Endodermal cell (in vitro differentiated cells): ENCODE data around the gene IRF9. TPM values are rescaled to one million over a fixed set of nuclear protein-coding genes. Genes with fewer than 3 reads are reported as not detected.

Experiments
- DNase-seq: peaks from one replicate; pipeline ENCODE4 v3.0.0-alpha.2; 2017
- H3K27ac ChIP-seq: 2 replicates; pipeline ENCODE4 v1.5.1; 2013; ENCODE audit warnings: mild to moderate bottlenecking, low read depth, low read length, moderate library complexity
- H3K27me3 ChIP-seq: 2 replicates; pipeline ENCODE4 v1.6.1; 2013; ENCODE audit warnings: mild to moderate bottlenecking, low read length, moderate library complexity; ENCODE audit not compliant: insufficient read depth, control insufficient read depth, poor library complexity, severe bottlenecking
- H3K36me3 ChIP-seq: 2 replicates; pipeline ENCODE4 v1.7.0; 2013; ENCODE audit warnings: mild to moderate bottlenecking, low read length, moderate library complexity; ENCODE audit not compliant: control insufficient read depth, insufficient read depth
- H3K4me1 ChIP-seq: one replicate; pipeline ENCODE4 v1.7.0; 2013; ENCODE audit warnings: low read length; ENCODE audit not compliant: control insufficient read depth, insufficient read depth
- H3K4me3 ChIP-seq: 2 replicates; pipeline ENCODE4 v1.5.1; 2013; ENCODE audit warnings: mild to moderate bottlenecking, low read length, moderate library complexity
- H3K9ac ChIP-seq: 2 replicates; pipeline ENCODE4 v1.6.1; 2013; ENCODE audit warnings: mild to moderate bottlenecking, low read length, moderate library complexity; ENCODE audit not compliant: poor library complexity, severe bottlenecking; ENCODE audit errors: extremely low read depth
- H3K9me3 ChIP-seq: 2 replicates; pipeline ENCODE4 v1.6.1; 2013; ENCODE audit warnings: mild to moderate bottlenecking, low read length, moderate library complexity; ENCODE audit not compliant: control insufficient read depth
- H3K27ac Mint-ChIP-seq: 2 replicates; pipeline ENCODE4 v1.8.0; 2020; ENCODE audit warnings: mixed read lengths
- H3K27me3 Mint-ChIP-seq: 2 replicates; pipeline ENCODE4 v1.8.0; 2021; ENCODE audit warnings: mild to moderate bottlenecking, mixed read lengths; ENCODE audit not compliant: insufficient read depth
- H3K36me3 Mint-ChIP-seq: 2 replicates; pipeline ENCODE4 v1.8.0; 2020; ENCODE audit warnings: low read depth, mixed read lengths
- H3K4me1 Mint-ChIP-seq: 2 replicates; pipeline ENCODE4 v1.8.0; 2020; ENCODE audit warnings: mixed read lengths
- H3K4me3 Mint-ChIP-seq: 2 replicates; pipeline ENCODE4 v1.8.0; 2020; ENCODE audit warnings: mild to moderate bottlenecking, moderate library complexity, mixed read lengths
- H3K9me3 Mint-ChIP-seq: 2 replicates; pipeline ENCODE4 v1.8.0; 2020; ENCODE audit warnings: mild to moderate bottlenecking, mixed read lengths
- CTCF ChIP-seq: fragments of 200-600 bp; sonication (generic); conservative IDR thresholded peaks from 2 replicates; pipeline ENCODE4 v1.5.0; 2021; ENCODE audit warnings: antibody characterized with exemption, mild to moderate bottlenecking
- WGBS, 2 experiments: methylation state at CpG; one replicate each; pipeline versions ENCODE4 v1.1.5 to v1.1.7; 2013; ENCODE audit warnings: missing lambda C conversion rate in 2 of 2, mixed read lengths in 1 of 2; ENCODE audit not compliant: insufficient coverage in 1 of 2, insufficient read length in 1 of 2; 5-methylcytosine and 5-hydroxymethylcytosine counted together
- total RNA-seq, 2 donors: library from RNA; stranded (reverse); fragmentation: NEBNext Ultra II Directional in 1 of 2; extraction: Animal tissue kit (Norgen Biotek cat#: 25700) in 1 of 2; gene quantifications; 2 replicates in 1 of 2; 3 replicates in 1 of 2; pipeline ENCODE4 v1.2.1, GENCODE V29; 2021

Gene IRF9
- total RNA-seq, 2 donors from 2014 or later = 13.6 to 26.9 TPM

- Histone ChIP-seq H3K27ac (no peak overlapping the region), H3K36me3 (peaks cover 54% of the 10 kb centered on the region), H3K9ac (no peak overlapping the region), H3K9me3 (no peaks in the 10 kb centered on the region), H3K27me3 (no peaks in the 10 kb centered on the region), H3K4me3 (no peak overlapping the region), H3K4me1 (peaks cover 6% of the 10 kb centered on the region)
- Mint-ChIP-seq H3K27ac (no peak overlapping the region), H3K27me3 (no peaks in the 10 kb centered on the region), H3K36me3 (peaks cover 62% of the 10 kb centered on the region), H3K4me3 (no peak overlapping the region), H3K4me1 (peaks cover 10% of the 10 kb centered on the region), H3K9me3 (no peaks in the 10 kb centered on the region)
- 94 to 95% methylated on average over 10 to 12 of the region's 12 CpGs for WGBS, 2 experiments
- DNase-seq = no peak
- TF ChIP-seq CTCF = no peak
Measured at GRCh38 chr14:24157331-24157730, 3.7 kb upstream of the IRF9 start.

GRCh38 chr14:24159777-24160498 lies 1.1 kb upstream of the IRF9 start:
- H3K27me3 Mint-ChIP-seq = no peaks in the 10 kb centered on the region
- DNase-seq = no peak
- peaks cover 63% of the 10 kb centered on the region for H3K36me3 Mint-ChIP-seq
- Histone ChIP-seq H3K36me3 (peaks cover 61% of the 10 kb centered on the region), H3K27me3 (no peaks in the 10 kb centered on the region), H3K4me3 (no peak overlapping the region), H3K9ac (no peak overlapping the region), H3K9me3 (no peaks in the 10 kb centered on the region), H3K4me1 (peaks cover 6% of the 10 kb centered on the region), H3K27ac (no peak overlapping the region)
- no peak for TF ChIP-seq CTCF
- no peak overlapping the region for H3K4me3 Mint-ChIP-seq
- H3K9me3 Mint-ChIP-seq = no peaks in the 10 kb centered on the region
- H3K4me1 Mint-ChIP-seq = peaks cover 10% of the 10 kb centered on the region
- WGBS, 2 experiments = 95 to 100% methylated on average over 3 to 11 of the region's 11 CpGs
- no peak overlapping the region for H3K27ac Mint-ChIP-seq

- Mint-ChIP-seq H3K4me3 (no peak overlapping the region), H3K4me1 (peaks cover 10% of the 10 kb centered on the region), H3K36me3 (peaks cover 59% of the 10 kb centered on the region), H3K9me3 (no peaks in the 10 kb centered on the region), H3K27ac (no peak overlapping the region), H3K27me3 (no peaks in the 10 kb centered on the region)
- no peak for TF ChIP-seq CTCF
- H3K27me3 ChIP-seq = no peaks in the 10 kb centered on the region
- 98% methylated on average over 4 of the region's 4 CpGs; no CpG with 5 or more reads in 1 of the 2 experiments for WGBS, 2 experiments
- peaks cover 6% of the 10 kb centered on the region for H3K4me1 ChIP-seq
- H3K36me3 ChIP-seq = peaks cover 55% of the 10 kb centered on the region
- no peak overlapping the region for H3K4me3 ChIP-seq
- no peak overlapping the region for H3K27ac ChIP-seq
- no peaks in the 10 kb centered on the region for H3K9me3 ChIP-seq
- no peak overlapping the region for H3K9ac ChIP-seq
- no peak for DNase-seq
Measured at GRCh38 chr14:24160499-24160849, 591 bp upstream of the IRF9 start.
